Effector memory CD4-positive, alpha-beta T cell (primary cell): ENCODE measurements around the gene MEG3.

ENCODE experiments used
- DNase-seq, 3 donors: peaks; one replicate each; pipeline ENCODE4 v3.0.0-alpha.2; 2020
- H3K27ac ChIP-seq: 2 replicates; pipeline ENCODE4 v1.7.0; 2013; ENCODE audit warnings: mild to moderate bottlenecking, low read length, moderate library complexity; ENCODE audit not compliant: insufficient read depth, poor library complexity, severe bottlenecking
- H3K27me3 ChIP-seq: replicated peaks from 2 replicates; pipeline ENCODE4 v1.7.0; 2013; ENCODE audit warnings: mild to moderate bottlenecking, low read length; ENCODE audit not compliant: insufficient read depth, control insufficient read depth, poor library complexity, severe bottlenecking
- H3K36me3 ChIP-seq: 2 replicates; pipeline ENCODE4 v1.7.0; 2013; ENCODE audit warnings: mild to moderate bottlenecking, low read length, moderate library complexity; ENCODE audit not compliant: control insufficient read depth, insufficient read depth
- H3K4me1 ChIP-seq: 2 replicates; pipeline ENCODE4 v1.7.0; 2013; ENCODE audit warnings: low read length, mild to moderate bottlenecking; ENCODE audit not compliant: control insufficient read depth, insufficient read depth, poor library complexity, severe bottlenecking
- H3K4me3 ChIP-seq: 2 replicates; pipeline ENCODE4 v1.7.0; 2013; ENCODE audit warnings: low read length, low read depth, mild to moderate bottlenecking; ENCODE audit not compliant: insufficient read depth, poor library complexity, severe bottlenecking
- H3K9me3 ChIP-seq: 2 replicates; pipeline ENCODE4 v1.7.0; 2013; ENCODE audit warnings: mild to moderate bottlenecking, low read length, moderate library complexity; ENCODE audit not compliant: control insufficient read depth
- total RNA-seq, 3 donors: gene quantifications; one replicate each; lab custom pipeline; 2026; lab: John Stamatoyannopoulos, UW

MEG3 gene
- 0 to 0.39 (median 0) reads per million in 3 donors for total RNA-seq

- H3K4me1 ChIP-seq, result no peaks in the 10 kb centered on the region
- no peaks in the 10 kb centered on the region for H3K9me3 ChIP-seq
- no peak for DNase-seq
- no peaks in the 10 kb centered on the region for H3K36me3 ChIP-seq
- H3K4me3 ChIP-seq, result no peak within 1 kb of the TSS
- H3K27me3 ChIP-seq, result no peaks in the 10 kb centered on the region
- H3K27ac ChIP-seq, result no peak within 1 kb of the TSS
Observed at GRCh38 chr14:100825713-100826331, at the start of gene MEG3. TSS of gene MEG3 (plus strand) at chr14:100826118.

GRCh38 chr14:100776681-100777365 is 49.1 kb upstream of the MEG3 start:
- H3K4me1 ChIP-seq, result no peaks in the 10 kb centered on the region
- H3K27ac ChIP-seq, result no peak overlapping the region
- DNase-seq, result no peak
- H3K9me3 ChIP-seq, result no peaks in the 10 kb centered on the region
- H3K4me3 ChIP-seq, result no peak overlapping the region
- no peaks in the 10 kb centered on the region for H3K27me3 ChIP-seq
- H3K36me3 ChIP-seq, result no peaks in the 10 kb centered on the region

- H3K4me3 ChIP-seq, result no peak overlapping the region
- no peaks in the 10 kb centered on the region for H3K9me3 ChIP-seq
- H3K27ac ChIP-seq, result no peak overlapping the region
- DNase-seq, result no peak
- H3K36me3 ChIP-seq, result no peaks in the 10 kb centered on the region
- H3K27me3 ChIP-seq, result no peaks in the 10 kb centered on the region
- H3K4me1 ChIP-seq, result no peaks in the 10 kb centered on the region
Observed at GRCh38 chr14:100777366-100777817, 48.5 kb upstream of the MEG3 start.

GRCh38 chr14:100777818-100778525 is 47.9 kb upstream of the MEG3 start:
- no peak for DNase-seq
- H3K36me3 ChIP-seq, result no peaks in the 10 kb centered on the region

GRCh38 chr14:100778526-100778882 is 47.4 kb upstream of the MEG3 start:
- H3K4me1 ChIP-seq, result no peaks in the 10 kb centered on the region
- no peaks in the 10 kb centered on the region for H3K9me3 ChIP-seq
- no peak overlapping the region for H3K27ac ChIP-seq
- DNase-seq, result no peak
- H3K27me3 ChIP-seq, result no peaks in the 10 kb centered on the region
- no peak overlapping the region for H3K4me3 ChIP-seq
- H3K36me3 ChIP-seq, result no peaks in the 10 kb centered on the region

More at GRCh38 chr14:100777818-100778525, 47.9 kb upstream of the MEG3 start:
- no peak overlapping the region for H3K27ac ChIP-seq
- H3K9me3 ChIP-seq, result no peaks in the 10 kb centered on the region
- no peak overlapping the region for H3K4me3 ChIP-seq
- H3K27me3 ChIP-seq, result no peaks in the 10 kb centered on the region
- no peaks in the 10 kb centered on the region for H3K4me1 ChIP-seq

GRCh38 chr14:100778951-100779690 is 46.8 kb upstream of the MEG3 start:
- Histone ChIP-seq H3K27ac (no peak overlapping the region), H3K4me3 (no peak overlapping the region), H3K9me3 (no peaks in the 10 kb centered on the region), H3K27me3 (no peaks in the 10 kb centered on the region), H3K4me1 (no peaks in the 10 kb centered on the region), H3K36me3 (no peaks in the 10 kb centered on the region)
- DNase-seq, result no peak

GRCh38 chr14:100779691-100780080 is 46.2 kb upstream of the MEG3 start:
- H3K27me3 ChIP-seq, result no peaks in the 10 kb centered on the region
- no peak overlapping the region for H3K4me3 ChIP-seq
- H3K27ac ChIP-seq, result no peak overlapping the region
- H3K9me3 ChIP-seq, result no peaks in the 10 kb centered on the region
- DNase-seq, result no peak
- no peaks in the 10 kb centered on the region for H3K4me1 ChIP-seq
- no peaks in the 10 kb centered on the region for H3K36me3 ChIP-seq

GRCh38 chr14:100780246-100780645 is 45.7 kb upstream of the MEG3 start:
- no peak overlapping the region for H3K4me3 ChIP-seq
- H3K9me3 ChIP-seq, result no peaks in the 10 kb centered on the region
- DNase-seq, result no peak
- H3K27ac ChIP-seq, result no peak overlapping the region
- H3K4me1 ChIP-seq, result no peaks in the 10 kb centered on the region
- no peaks in the 10 kb centered on the region for H3K36me3 ChIP-seq
- no peaks in the 10 kb centered on the region for H3K27me3 ChIP-seq

- Histone ChIP-seq H3K36me3 (no peaks in the 10 kb centered on the region), H3K9me3 (no peaks in the 10 kb centered on the region), H3K4me3 (no peak overlapping the region), H3K27ac (no peak overlapping the region), H3K4me1 (no peaks in the 10 kb centered on the region), H3K27me3 (no peaks in the 10 kb centered on the region)
- no peak for DNase-seq
Observed at GRCh38 chr14:100780646-100781355, 45.1 kb upstream of the MEG3 start.
